ENCODE results near the gene LDB2.

LDB2 gene

GRCh38 chr4:16843831-16844508 is 54.5 kb downstream of the LDB2 start:
- peak; percentile 22 for DNase-seq (ENCODE audit: low read depth)

GRCh38 chr4:16838226-16838875 is 60.1 kb downstream of the LDB2 start:
- DNase-seq (ENCODE audit: low read depth): no peak

GRCh38 chr4:16837475-16837874 is 61.0 kb downstream of the LDB2 start:
- DNase-seq (ENCODE audit: low read depth): no peak

GRCh38 chr4:16836324-16836723 is 62.1 kb downstream of the LDB2 start:
- DNase-seq (ENCODE audit: low read depth): no peak

GRCh38 chr4:16835597-16836247 is 62.7 kb downstream of the LDB2 start:
- no peak for DNase-seq (ENCODE audit: low read depth)

- DNase-seq (ENCODE audit: low read depth): no peak
Measured at GRCh38 chr4:16834814-16835213, 63.6 kb downstream of the LDB2 start.

GRCh38 chr4:16833722-16834121 is 64.7 kb downstream of the LDB2 start:
- no peak for DNase-seq (ENCODE audit: low read depth)

- no peak for DNase-seq (ENCODE audit: low read depth)
Measured at GRCh38 chr4:16830081-16830480, 68.4 kb downstream of the LDB2 start.

GRCh38 chr4:16827794-16828724 is 70.4 kb downstream of the LDB2 start:
- DNase-seq (ENCODE audit: low read depth): no peak

- DNase-seq (ENCODE audit: low read depth): no peak
Measured at GRCh38 chr4:16827045-16827444, 71.4 kb downstream of the LDB2 start.

GRCh38 chr4:16826406-16826910 is 72.0 kb downstream of the LDB2 start:
- DNase-seq (ENCODE audit: low read depth): no peak

GRCh38 chr4:16824278-16824806 is 74.1 kb downstream of the LDB2 start:
- DNase-seq (ENCODE audit: low read depth): no peak

- DNase-seq (ENCODE audit: low read depth): no peak
Measured at GRCh38 chr4:16820329-16820728, 78.1 kb downstream of the LDB2 start.

- no peak for DNase-seq (ENCODE audit: low read depth)
Measured at GRCh38 chr4:16819652-16820051, 78.8 kb downstream of the LDB2 start.

GRCh38 chr4:16818005-16818404 is 80.4 kb downstream of the LDB2 start:
- no peak for DNase-seq (ENCODE audit: low read depth)

GRCh38 chr4:16817286-16817685 is 81.2 kb downstream of the LDB2 start:
- DNase-seq (ENCODE audit: low read depth): no peak

GRCh38 chr4:16814361-16814760 is 84.1 kb downstream of the LDB2 start:
- no peak for DNase-seq (ENCODE audit: low read depth)

- DNase-seq (ENCODE audit: low read depth): no peak
Measured at GRCh38 chr4:16812041-16812440, 86.4 kb downstream of the LDB2 start.

GRCh38 chr4:16809943-16810342 is 88.5 kb downstream of the LDB2 start:
- DNase-seq (ENCODE audit: low read depth): no peak

- DNase-seq (ENCODE audit: low read depth): no peak
Measured at GRCh38 chr4:16809064-16809463, 89.4 kb downstream of the LDB2 start.

GRCh38 chr4:16807355-16807754 is 91.1 kb downstream of the LDB2 start:
- no peak for DNase-seq (ENCODE audit: low read depth)

GRCh38 chr4:16804581-16804980 is 93.9 kb downstream of the LDB2 start:
- DNase-seq (ENCODE audit: low read depth): no peak
